IPS-20b (cell line): Measurements from ENCODE around the gene EEF2K.

Experiments
- H3K27ac ChIP-seq: one replicate; pipeline ENCODE4 v1.5.1; 2013; ENCODE audit warnings: low read length
- H3K27me3 ChIP-seq: 2 replicates; pipeline ENCODE4 v1.6.1; 2013; ENCODE audit warnings: mild to moderate bottlenecking, low read length, inconsistent platforms; ENCODE audit not compliant: insufficient read depth
- H3K36me3 ChIP-seq: 2 replicates; pipeline ENCODE4 v1.6.1; 2013; ENCODE audit warnings: low read depth, mild to moderate bottlenecking, inconsistent platforms, low read length, moderate library complexity; ENCODE audit not compliant: insufficient read depth
- H3K4me1 ChIP-seq: 2 replicates; pipeline ENCODE4 v1.6.1; 2013; ENCODE audit warnings: mild to moderate bottlenecking, control low read depth, inconsistent platforms, low read length, moderate library complexity; ENCODE audit not compliant: insufficient read depth
- H3K4me3 ChIP-seq: 2 replicates; pipeline ENCODE4 v1.5.1; 2013; ENCODE audit warnings: mild to moderate bottlenecking, low read length, inconsistent platforms
- H3K9ac ChIP-seq: 2 replicates; pipeline ENCODE4 v1.6.1; 2013; ENCODE audit warnings: low read depth, mild to moderate bottlenecking, inconsistent platforms, low read length, moderate library complexity
- H3K9me3 ChIP-seq: 2 replicates; pipeline ENCODE4 v1.6.1; 2013; ENCODE audit warnings: mild to moderate bottlenecking, low read depth, low read length, inconsistent platforms; ENCODE audit not compliant: insufficient read depth

Gene EEF2K

GRCh38 chr16:22284637-22285036 lies 78.6 kb downstream of the EEF2K start:
- 0 out of 2 replicates have a peak, but pooled peaks cover 4% of the 10 kb centered on the region for H3K4me1 ChIP-seq
- H3K4me3 ChIP-seq = no peak overlapping the region
- H3K27ac ChIP-seq = no peak overlapping the region
- H3K9me3 ChIP-seq = no peaks in the 10 kb centered on the region
- H3K9ac ChIP-seq = no peak overlapping the region
- peaks cover 29% of the 10 kb centered on the region for H3K36me3 ChIP-seq
- no peaks in the 10 kb centered on the region for H3K27me3 ChIP-seq

- no peaks in the 10 kb centered on the region for H3K9me3 ChIP-seq
- 0 out of 2 replicates have a peak, but pooled peaks cover 4% of the 10 kb centered on the region for H3K4me1 ChIP-seq
- no peak overlapping the region for H3K27ac ChIP-seq
- no peak overlapping the region for H3K9ac ChIP-seq
- H3K4me3 ChIP-seq = no peak overlapping the region
- H3K36me3 ChIP-seq = peaks cover 26% of the 10 kb centered on the region
- no peaks in the 10 kb centered on the region for H3K27me3 ChIP-seq
Observed at GRCh38 chr16:22285080-22285479, 79.0 kb downstream of the EEF2K start.

DNA sequence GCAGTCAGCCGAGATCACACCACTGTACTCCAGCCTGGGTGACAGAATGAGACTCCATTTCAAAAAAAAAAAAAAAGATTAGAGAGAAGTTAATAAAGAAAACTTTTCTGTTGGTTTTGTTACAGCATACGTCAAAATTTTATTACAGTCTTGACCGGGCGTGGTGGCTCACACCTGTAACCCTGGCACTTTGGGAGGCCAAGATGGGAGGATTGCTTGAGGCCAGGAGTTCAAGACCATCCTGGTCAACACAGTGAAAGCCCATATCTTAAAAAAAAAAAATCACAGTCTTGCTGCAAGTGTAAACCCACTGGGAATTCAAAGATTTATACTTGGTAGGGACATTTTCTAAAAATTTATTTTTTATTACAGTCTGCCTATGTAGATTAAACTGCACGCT lies 84.9 kb downstream of the EEF2K start:
- Histone ChIP-seq H3K9ac (no peak overlapping the region), H3K27ac (no peak overlapping the region), H3K36me3 (no peaks in the 10 kb centered on the region), H3K4me1 (no peaks in the 10 kb centered on the region), H3K4me3 (no peak overlapping the region), H3K9me3 (no peaks in the 10 kb centered on the region), H3K27me3 (no peaks in the 10 kb centered on the region)

- no peak overlapping the region for H3K27ac ChIP-seq
- no peak overlapping the region for H3K4me3 ChIP-seq
- no peaks in the 10 kb centered on the region for H3K36me3 ChIP-seq
- H3K9me3 ChIP-seq = no peaks in the 10 kb centered on the region
- no peaks in the 10 kb centered on the region for H3K27me3 ChIP-seq
- H3K9ac ChIP-seq = no peak overlapping the region
- H3K4me1 ChIP-seq = no peaks in the 10 kb centered on the region; the same call in 1 of the 2 replicates
Observed at GRCh38 chr16:22291860-22292318, 85.8 kb downstream of the EEF2K start.

DNA sequence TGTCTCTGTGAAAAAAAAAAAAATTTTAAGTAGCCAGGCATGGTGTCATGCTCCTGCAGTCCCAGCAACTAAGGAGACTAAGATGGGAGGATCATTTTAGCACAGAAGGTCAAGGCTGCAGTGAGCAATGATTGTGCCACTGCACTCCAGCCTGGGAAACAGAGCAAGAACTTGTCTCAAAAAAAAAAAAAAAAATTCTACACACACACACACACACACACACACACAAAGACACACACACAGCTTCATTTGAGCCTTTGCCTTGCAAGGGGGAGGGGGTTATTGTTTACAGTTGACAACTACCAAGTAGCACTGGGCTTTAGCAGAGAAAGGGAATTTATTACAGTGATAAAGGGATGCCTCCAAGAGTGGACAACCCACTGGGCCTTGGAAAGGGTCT lies 86.2 kb downstream of the EEF2K start:
- Histone ChIP-seq H3K27ac (no peak overlapping the region), H3K36me3 (no peaks in the 10 kb centered on the region), H3K9me3 (no peaks in the 10 kb centered on the region), H3K27me3 (no peaks in the 10 kb centered on the region), H3K4me3 (no peak overlapping the region), H3K4me1 (no peaks in the 10 kb centered on the region; the same call in 1 of the 2 replicates), H3K9ac (no peak overlapping the region)

- H3K27ac ChIP-seq = no peak overlapping the region
- H3K27me3 ChIP-seq = no peaks in the 10 kb centered on the region
- no peaks in the 10 kb centered on the region for H3K36me3 ChIP-seq
Observed at GRCh38 chr16:22293137-22294106, 87.3 kb downstream of the EEF2K start.

GRCh38 chr16:22296225-22297113 lies 90.4 kb downstream of the EEF2K start:
- Histone ChIP-seq H3K36me3 (no peaks in the 10 kb centered on the region), H3K9ac (peak overlapping the region; percentile 81; the same call in 1 of the 2 replicates), H3K27me3 (no peaks in the 10 kb centered on the region), H3K4me1 (no peaks in the 10 kb centered on the region; the same call in 1 of the 2 replicates), H3K9me3 (no peaks in the 10 kb centered on the region), H3K27ac (no peak overlapping the region), H3K4me3 (peak overlapping the region; percentile 83)

More at GRCh38 chr16:22293137-22294106, 87.3 kb downstream of the EEF2K start:
- no peak overlapping the region for H3K4me3 ChIP-seq
- H3K4me1 ChIP-seq = no peaks in the 10 kb centered on the region; the same call in 1 of the 2 replicates
- H3K9me3 ChIP-seq = no peaks in the 10 kb centered on the region
- no peak overlapping the region for H3K9ac ChIP-seq

DNA sequence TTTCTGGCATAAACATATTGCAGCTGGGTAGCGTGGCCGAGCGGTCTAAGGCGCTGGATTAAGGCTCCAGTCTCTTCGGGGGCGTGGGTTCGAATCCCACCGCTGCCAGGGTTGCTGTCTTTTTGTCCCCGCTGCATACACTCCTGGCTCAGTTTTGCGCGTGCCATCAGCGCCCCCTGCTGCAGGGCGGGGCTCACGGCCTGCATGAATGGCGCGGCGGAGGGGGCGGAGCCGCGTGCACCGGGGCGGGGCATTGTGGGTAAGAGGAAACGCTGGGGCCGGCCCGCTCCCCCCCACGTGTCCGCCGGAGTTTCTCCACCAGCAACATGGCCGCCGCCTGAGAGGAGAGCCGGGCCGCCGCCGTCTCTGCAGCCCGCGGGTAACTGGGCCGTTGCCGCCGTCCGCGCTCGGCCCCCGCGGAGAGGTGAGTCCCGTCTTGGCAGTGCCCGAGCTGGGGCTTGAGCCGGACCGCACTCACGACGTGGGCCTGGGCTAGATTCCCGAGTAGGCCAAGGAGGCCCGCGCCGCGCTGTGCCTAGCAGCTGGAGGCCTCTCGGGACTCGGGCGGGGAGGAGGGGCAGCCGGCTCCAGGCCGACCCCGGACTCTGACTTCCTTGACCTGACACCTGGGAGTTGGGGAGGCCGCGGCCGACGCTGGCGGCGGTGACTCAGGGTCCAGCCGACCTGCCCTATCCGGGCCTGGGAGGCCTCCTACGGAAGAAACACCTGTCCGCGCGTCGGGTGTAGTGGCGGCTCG lies 91.2 kb downstream of the EEF2K start, which contains the start of gene POLR3E:
Gene POLR3E, plus strand, starts transcription at position 296 of the 757 bp plus-strand sequence. CDS start 5,560 bp downstream, outside the sequence.
- Histone ChIP-seq H3K4me1 (no peaks in the 10 kb centered on the region; the same call in 1 of the 2 replicates), H3K27me3 (no peaks in the 10 kb centered on the region), H3K36me3 (peaks cover 6% of the 10 kb centered on the region), H3K9ac (peak within 1 kb of the TSS; percentile 87), H3K27ac (peak within 1 kb of the TSS; percentile 68), H3K9me3 (no peaks in the 10 kb centered on the region), H3K4me3 (peak within 1 kb of the TSS; percentile 87)

DNA sequence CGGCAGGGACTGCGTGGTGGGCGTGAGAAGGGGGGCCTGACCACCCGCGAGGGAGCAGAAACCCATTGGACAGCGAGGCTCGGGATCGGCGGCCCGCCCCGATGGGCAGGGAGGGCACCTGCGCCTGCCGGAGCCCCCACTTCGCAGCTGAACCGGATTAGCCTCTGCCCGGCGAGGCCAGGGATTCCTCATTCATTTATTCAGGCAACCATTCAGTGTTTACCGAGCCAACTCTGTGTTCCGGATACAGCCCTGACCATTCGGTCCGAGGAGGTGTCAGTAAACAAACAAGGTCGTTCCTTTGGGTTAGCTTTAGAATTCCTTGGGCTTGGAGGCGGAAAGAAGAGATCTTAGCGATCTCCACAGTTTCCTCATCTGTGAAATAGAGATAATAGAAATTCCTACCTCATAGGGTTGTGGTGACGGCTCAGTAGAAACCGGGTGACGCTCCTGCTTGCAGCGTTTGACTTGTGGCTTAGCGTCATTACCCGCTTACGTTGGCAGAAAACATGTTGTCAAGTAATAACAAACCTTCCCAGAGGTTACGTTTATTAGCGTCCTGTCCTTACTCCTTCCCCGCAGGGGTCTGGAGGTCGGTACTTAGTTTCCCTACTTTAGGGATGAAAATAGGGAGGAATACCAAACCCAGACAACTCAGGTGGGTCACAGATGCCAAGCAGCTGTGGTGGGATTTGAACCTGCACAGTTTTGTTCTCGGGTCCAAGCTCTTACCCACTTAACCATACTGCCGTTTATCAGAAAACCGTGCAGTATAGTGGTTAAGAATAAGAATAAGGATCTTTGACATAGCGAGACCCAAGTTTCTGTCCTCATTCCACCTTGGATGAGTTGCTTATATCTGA lies 92.0 kb downstream of the EEF2K start:
- Histone ChIP-seq H3K4me3 (peak overlapping the region; percentile 87), H3K9ac (peak overlapping the region; percentile 87), H3K4me1 (no peaks in the 10 kb centered on the region; the same call in 1 of the 2 replicates), H3K27me3 (no peaks in the 10 kb centered on the region), H3K9me3 (no peaks in the 10 kb centered on the region), H3K27ac (peak overlapping the region; percentile 68), H3K36me3 (peaks cover 14% of the 10 kb centered on the region)

DNA sequence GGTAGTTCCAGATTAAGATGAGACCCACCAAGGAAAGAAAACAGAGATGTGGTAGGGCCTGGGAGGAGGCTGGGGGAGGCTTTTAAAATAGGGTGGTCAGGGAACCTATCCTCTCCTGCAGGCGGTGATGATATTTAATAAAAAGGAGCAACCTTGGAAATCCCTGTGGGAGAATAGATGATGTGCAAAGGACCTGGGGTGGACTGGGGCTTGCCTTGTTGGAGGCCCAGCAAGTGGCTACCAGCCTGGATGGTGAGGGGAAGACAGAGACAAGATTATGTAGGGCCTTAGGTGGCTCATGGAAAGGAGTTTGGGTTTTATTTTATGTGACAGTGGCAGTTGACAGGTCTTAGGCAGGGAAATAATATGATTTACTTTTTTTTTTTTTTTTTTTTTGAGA lies 93.0 kb downstream of the EEF2K start:
- Histone ChIP-seq H3K27me3 (no peaks in the 10 kb centered on the region), H3K4me3 (peak overlapping the region; percentile 87; the same call in 1 of the 2 replicates), H3K9ac (no peak overlapping the region), H3K36me3 (peaks cover 19% of the 10 kb centered on the region), H3K27ac (no peak overlapping the region), H3K4me1 (no peaks in the 10 kb centered on the region; the same call in 1 of the 2 replicates), H3K9me3 (no peaks in the 10 kb centered on the region)
